Panc1 (cell line): ENCODE results near the gene OR9Q1.

ENCODE experiments used
- CTCF ChIP-seq: fragments of 450-650 bp; IDR thresholded peaks from 2 replicates; pipeline ENCODE4 v1.5.1; 2017; ENCODE audit warnings: mild to moderate bottlenecking
- REST ChIP-seq, 2 experiments: IDR thresholded peaks; 2 replicates each; pipeline ENCODE4 v1.6.1; 2011 to 2012; ENCODE audit warnings: low read depth in 2 of 2, control low read depth in 1 of 2, low read length in 1 of 2, mild to moderate bottlenecking in 1 of 2, moderate library complexity in 1 of 2; ENCODE audit not compliant: insufficient read depth in 1 of 2

- TF ChIP-seq CTCF (no peak), REST (IDR thresholded peaks at IDR 0.05; ENCODE audit: insufficient read depth in 1 of 2, low read depth in 2 of 2, low read length in 1 of 2) (no peak)
Observed at GRCh38 chr11:58075781-58076180, 52.1 kb downstream of the OR9Q1 start.
